ENCODE measurements around the gene R3HDML. TPM values are rescaled to one million over a fixed set of nuclear protein-coding genes. Genes with fewer than 3 reads are reported as not detected.

R3HDML gene
- total RNA-seq, 1 donor from 2014 or later = not detected

DNA sequence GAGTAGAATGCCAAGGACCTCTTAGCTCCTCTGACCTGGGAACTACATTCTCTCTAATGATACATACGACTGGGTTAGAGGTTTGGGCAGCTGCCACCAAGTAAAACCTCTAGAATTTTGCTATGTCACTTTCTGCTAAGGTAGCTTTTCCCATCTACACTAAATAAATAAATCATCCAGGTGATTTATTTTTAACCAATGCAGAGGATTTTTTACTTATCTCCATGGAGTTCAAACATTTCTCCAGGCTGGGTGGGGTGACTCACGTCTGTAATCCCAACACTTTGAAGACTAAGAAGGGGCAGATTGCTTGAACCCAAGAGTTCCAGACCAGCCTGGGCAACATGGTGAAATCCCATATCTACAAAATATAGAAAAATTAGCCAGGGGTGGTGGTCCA lies 45.8 kb downstream of the R3HDML start:
- Histone ChIP-seq H3K4me1 (no peaks in the 10 kb centered on the region), H3K36me3 (no peaks in the 10 kb centered on the region), H3K79me2 (ENCODE audit: low read depth) (no peaks in the 10 kb centered on the region), H3K9me3 (ENCODE audit: low read depth) (no peaks in the 10 kb centered on the region), H3K9ac (no peak overlapping the region), H4K20me1 (ENCODE audit: low read depth) (no peaks in the 10 kb centered on the region), H2AFZ (replicated peaks) (no peak overlapping the region), H3K4me2 (no peak overlapping the region), H3K4me3 (no peak overlapping the region), H3K27ac (no peak overlapping the region), H3F3A (ENCODE audit: low read depth) (peaks cover 4% of the 10 kb centered on the region), H3K27me3 (no peaks in the 10 kb centered on the region)
- Mint-ChIP-seq H3K27me3 (ENCODE audit: insufficient read depth, low read depth) (peaks cover 5% of the 10 kb centered on the region), H3K4me3 (no peak overlapping the region), H3K36me3 (no peaks in the 10 kb centered on the region), H3K4me1 (no peaks in the 10 kb centered on the region), H3K9me3 (no peaks in the 10 kb centered on the region), H3K27ac (no peak overlapping the region)
- TF ChIP-seq EZH2phosphoT487 (IDR thresholded peaks at IDR 0.05) (no peak), EZH2 (IDR thresholded peaks at IDR 0.05) (no peak)
- TF ChIP-seq, protein P1, sequence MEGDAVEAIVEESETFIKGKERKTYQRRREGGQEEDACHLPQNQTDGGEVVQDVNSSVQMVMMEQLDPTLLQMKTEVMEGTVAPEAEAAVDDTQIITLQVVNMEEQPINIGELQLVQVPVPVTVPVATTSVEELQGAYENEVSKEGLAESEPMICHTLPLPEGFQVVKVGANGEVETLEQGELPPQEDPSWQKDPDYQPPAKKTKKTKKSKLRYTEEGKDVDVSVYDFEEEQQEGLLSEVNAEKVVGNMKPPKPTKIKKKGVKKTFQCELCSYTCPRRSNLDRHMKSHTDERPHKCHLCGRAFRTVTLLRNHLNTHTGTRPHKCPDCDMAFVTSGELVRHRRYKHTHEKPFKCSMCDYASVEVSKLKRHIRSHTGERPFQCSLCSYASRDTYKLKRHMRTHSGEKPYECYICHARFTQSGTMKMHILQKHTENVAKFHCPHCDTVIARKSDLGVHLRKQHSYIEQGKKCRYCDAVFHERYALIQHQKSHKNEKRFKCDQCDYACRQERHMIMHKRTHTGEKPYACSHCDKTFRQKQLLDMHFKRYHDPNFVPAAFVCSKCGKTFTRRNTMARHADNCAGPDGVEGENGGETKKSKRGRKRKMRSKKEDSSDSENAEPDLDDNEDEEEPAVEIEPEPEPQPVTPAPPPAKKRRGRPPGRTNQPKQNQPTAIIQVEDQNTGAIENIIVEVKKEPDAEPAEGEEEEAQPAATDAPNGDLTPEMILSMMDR (IDR thresholded peaks at IDR 0.05) = no peak
- no peak for DNase-seq (ENCODE audit: low spot score)

DNA sequence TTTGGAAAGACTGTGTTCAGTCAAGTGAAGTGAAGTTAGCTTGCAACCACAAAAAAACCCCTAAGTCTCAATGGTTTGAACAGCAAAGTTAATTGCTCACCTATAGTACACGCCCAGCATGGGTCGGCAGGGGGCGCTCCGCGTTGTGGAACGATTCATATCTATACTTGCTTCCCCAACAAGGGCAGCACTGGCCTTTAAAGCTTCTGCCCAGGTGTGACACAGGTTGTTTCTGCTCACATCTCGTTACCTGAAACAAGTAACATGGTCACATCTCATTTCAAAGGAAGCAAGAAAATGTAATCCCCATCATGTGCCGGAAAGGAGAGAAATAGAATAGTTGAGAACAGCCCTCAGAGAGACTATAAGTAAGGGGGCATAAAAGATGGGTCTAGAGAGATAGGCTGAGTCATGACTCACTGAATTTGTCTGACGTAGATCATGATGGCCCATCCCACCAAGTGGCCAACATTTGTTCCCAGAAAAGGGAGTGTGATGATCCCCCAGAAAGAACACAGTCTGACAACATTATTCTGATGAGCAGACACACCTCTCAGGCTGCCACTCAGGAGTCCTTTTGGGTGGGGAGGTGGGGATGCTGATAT lies 47.7 kb downstream of the R3HDML start:
- Histone ChIP-seq H4K20me1 (ENCODE audit: low read depth) (no peaks in the 10 kb centered on the region), H3K27me3 (no peaks in the 10 kb centered on the region), H3K79me2 (ENCODE audit: low read depth) (no peaks in the 10 kb centered on the region), H3K36me3 (no peaks in the 10 kb centered on the region), H3K9me3 (ENCODE audit: low read depth) (no peaks in the 10 kb centered on the region), H3K27ac (no peak overlapping the region), H3K4me3 (no peak overlapping the region), H2AFZ (replicated peaks) (no peak overlapping the region), H3K4me2 (no peak overlapping the region), H3F3A (ENCODE audit: low read depth) (peaks cover 4% of the 10 kb centered on the region), H3K9ac (no peak overlapping the region), H3K4me1 (no peaks in the 10 kb centered on the region)
- Mint-ChIP-seq H3K27ac (no peak overlapping the region), H3K36me3 (no peaks in the 10 kb centered on the region), H3K4me1 (peaks cover 4% of the 10 kb centered on the region), H3K27me3 (ENCODE audit: insufficient read depth, low read depth) (peaks cover 10% of the 10 kb centered on the region), H3K9me3 (no peaks in the 10 kb centered on the region), H3K4me3 (no peak overlapping the region)
- peak; percentile 85 for DNase-seq (ENCODE audit: low spot score)
- TF ChIP-seq, protein P1 (IDR thresholded peaks at IDR 0.05) = peak; percentile 96
- no peak for TF ChIP-seq EZH2 (IDR thresholded peaks at IDR 0.05)

DNA sequence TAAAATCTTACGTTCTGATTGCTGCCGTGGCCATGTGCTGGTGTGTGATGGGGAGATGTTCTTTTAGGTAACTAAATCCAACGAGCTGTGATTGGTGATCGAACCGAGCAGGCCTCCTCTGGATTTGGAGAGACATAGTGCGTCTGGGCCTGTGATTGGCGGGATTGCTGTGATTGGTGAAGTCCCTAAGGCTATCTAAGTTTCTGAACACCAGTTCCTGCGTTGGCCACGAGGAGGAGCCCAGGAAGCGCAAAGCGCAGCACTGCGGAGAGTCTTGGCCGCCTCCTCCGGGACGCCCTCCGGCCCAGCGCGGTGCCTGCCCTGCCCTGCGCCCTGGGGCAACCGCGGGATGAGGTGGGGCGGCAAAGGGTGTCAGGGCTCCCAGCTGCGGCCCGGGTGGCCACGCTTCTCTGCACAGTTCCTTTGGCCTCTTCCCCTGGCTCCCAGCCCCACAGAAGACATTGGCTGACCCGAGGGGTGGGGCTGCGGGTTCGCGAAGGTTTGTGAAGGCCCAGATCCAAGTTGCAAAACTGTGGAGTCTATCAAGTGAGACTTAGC lies 51.7 kb downstream of the R3HDML start:
- Histone ChIP-seq H4K20me1 (ENCODE audit: low read depth) (no peaks in the 10 kb centered on the region), H3F3A (ENCODE audit: low read depth) (peaks cover 4% of the 10 kb centered on the region), H3K9ac (no peak overlapping the region), H3K9me3 (ENCODE audit: low read depth) (no peaks in the 10 kb centered on the region), H3K4me2 (no peak overlapping the region), H3K4me1 (peaks cover 11% of the 10 kb centered on the region), H2AFZ (replicated peaks) (peak overlapping the region; percentile 51), H3K27ac (no peak overlapping the region), H3K36me3 (no peaks in the 10 kb centered on the region), H3K27me3 (no peaks in the 10 kb centered on the region), H3K4me3 (peak overlapping the region; percentile 9), H3K79me2 (ENCODE audit: low read depth) (no peaks in the 10 kb centered on the region)
- H3K4me1 Mint-ChIP-seq = peaks cover 16% of the 10 kb centered on the region
- H3K9me3 Mint-ChIP-seq = no peaks in the 10 kb centered on the region
- H3K27me3 Mint-ChIP-seq (ENCODE audit: insufficient read depth, low read depth) = peaks cover 22% of the 10 kb centered on the region
- no peaks in the 10 kb centered on the region for H3K36me3 Mint-ChIP-seq
- DNase-seq (ENCODE audit: low spot score) = peak; percentile 90
- no peak for TF ChIP-seq EZH2phosphoT487 (IDR thresholded peaks at IDR 0.05)
- TF ChIP-seq EZH2 (IDR thresholded peaks at IDR 0.05) = no peak
- TF ChIP-seq, protein P1 (IDR thresholded peaks at IDR 0.05) = peak; percentile 89
- peak overlapping the region; percentile 51 for H3K4me3 Mint-ChIP-seq
- peak overlapping the region; percentile 94 for H3K27ac Mint-ChIP-seq

All from neural progenitor cell (in vitro differentiated cells).